DMS153 (cell line): Measurements from ENCODE around the gene TUBA4B.

Source experiments
- DNase-seq: peaks from one replicate; lab custom pipeline; 2025; lab: John Stamatoyannopoulos, UW

TUBA4B gene

GRCh38 chr2:219252900-219253752 is at the start of gene TUBA4B:
Gene TUBA4B (plus strand): TSS chr2:219253243. CDS start chr2:219253408, 165 bp downstream.
- DNase-seq = no peak

GRCh38 chr2:219204425-219205164 is 48.4 kb upstream of the TUBA4B start:
- no peak for DNase-seq

GRCh38 chr2:219205165-219205538 is 47.9 kb upstream of the TUBA4B start:
- no peak for DNase-seq

- no peak for DNase-seq
These were observed 47.1 kb upstream of the TUBA4B start for GRCh38 chr2:219205981-219206327.

- peak; percentile 77 for DNase-seq
These were observed 46.5 kb upstream of the TUBA4B start, which contains the start of gene ZFAND2B for GRCh38 chr2:219206328-219207133. Gene ZFAND2B (plus strand): TSS chr2:219206782. CDS start chr2:219206988, 206 bp downstream.

- no peak for DNase-seq
These were observed 45.7 kb upstream of the TUBA4B start for GRCh38 chr2:219207134-219207883.

GRCh38 chr2:219207884-219208740 is 44.9 kb upstream of the TUBA4B start:
- DNase-seq = no peak

GRCh38 chr2:219209236-219210195 is 43.5 kb upstream of the TUBA4B start:
- no peak for DNase-seq

- DNase-seq = no peak
These were observed 42.7 kb upstream of the TUBA4B start for GRCh38 chr2:219210196-219210885.

GRCh38 chr2:219210886-219211362 is 42.1 kb upstream of the TUBA4B start:
- DNase-seq = no peak

- DNase-seq = no peak
These were observed 40.0 kb upstream of the TUBA4B start for GRCh38 chr2:219213026-219213415.

GRCh38 chr2:219213486-219214071 is 39.5 kb upstream of the TUBA4B start:
- DNase-seq = no peak

GRCh38 chr2:219214141-219214540 is 38.9 kb upstream of the TUBA4B start:
- no peak for DNase-seq

GRCh38 chr2:219214786-219215185 is 38.3 kb upstream of the TUBA4B start:
- no peak for DNase-seq

- DNase-seq = no peak
These were observed 37.0 kb upstream of the TUBA4B start for GRCh38 chr2:219215871-219216534.

- DNase-seq = no peak
These were observed 36.5 kb upstream of the TUBA4B start for GRCh38 chr2:219216535-219216915.

GRCh38 chr2:219218217-219218731 is 34.8 kb upstream of the TUBA4B start:
- DNase-seq = peak; percentile 53
